GM23338 (cell line): ENCODE results near the gene MYOM3. TPM values are rescaled to one million over a fixed set of nuclear protein-coding genes. Genes with fewer than 3 reads are reported as not detected.

ENCODE experiments used
- ATAC-seq: fragments of 200-7000 bp; cut with Tn5 transposase; 3 replicates; pipeline ENCODE4 v1.9.1; 2020
- DNase-seq: peaks from one replicate; pipeline ENCODE4 v3.0.0-alpha.2; 2015; ENCODE audit warnings: low spot score
- H2AFZ ChIP-seq: fragments of 200-600 bp; sonication (generic); 2 replicates; pipeline ENCODE4 v1.8.0; 2016; ENCODE audit warnings: antibody characterized with exemption, mild to moderate bottlenecking, moderate library complexity
- H3F3A ChIP-seq: fragments of 200-600 bp; sonication (generic); replicated peaks from 2 replicates; pipeline ENCODE4 v1.8.0; 2017; ENCODE audit warnings: antibody characterized with exemption, mixed run types, low read depth
- H3K27ac ChIP-seq: fragments of 200-600 bp; sonication (generic); 2 replicates; pipeline ENCODE4 v1.6.1; 2016; ENCODE audit warnings: low read depth
- H3K27me3 ChIP-seq: fragments of 200-600 bp; sonication (generic); 2 replicates; pipeline ENCODE4 v1.8.0; 2016; ENCODE audit warnings: mild to moderate bottlenecking, mixed run types, moderate library complexity; ENCODE audit not compliant: insufficient read depth
- H3K36me3 ChIP-seq: fragments of 200-600 bp; sonication (generic); 2 replicates; pipeline ENCODE4 v1.8.0; 2016; ENCODE audit warnings: mild to moderate bottlenecking; ENCODE audit not compliant: insufficient read depth
- H3K4me1 ChIP-seq: fragments of 200-600 bp; sonication (generic); 2 replicates; pipeline ENCODE4 v1.8.0; 2016; ENCODE audit warnings: mild to moderate bottlenecking, moderate library complexity; ENCODE audit not compliant: insufficient read depth
- H3K4me2 ChIP-seq: fragments of 200-600 bp; sonication (generic); 2 replicates; pipeline ENCODE4 v1.7.1; 2017; ENCODE audit warnings: mixed run types
- H3K4me3 ChIP-seq: fragments of 200-600 bp; sonication (generic); 2 replicates; pipeline ENCODE4 v1.6.1; 2016; ENCODE audit warnings: mixed run types
- H3K79me2 ChIP-seq: fragments of 200-600 bp; sonication (generic); replicated peaks from 2 replicates; pipeline ENCODE4 v1.8.0; 2017; ENCODE audit warnings: mild to moderate bottlenecking; ENCODE audit not compliant: insufficient read depth
- H3K9me2 ChIP-seq: fragments of 200-600 bp; sonication (generic); 2 replicates; pipeline ENCODE4 v1.8.0; 2017; ENCODE audit not compliant: insufficient read depth
- H4K20me1 ChIP-seq: fragments of 200-600 bp; sonication (generic); replicated peaks from 2 replicates; pipeline ENCODE4 v1.8.0; 2017; ENCODE audit warnings: mild to moderate bottlenecking; ENCODE audit not compliant: insufficient read depth
- H3K27ac Mint-ChIP-seq: 2 replicates; pipeline ENCODE4 v1.8.0; 2020; ENCODE audit warnings: inconsistent platforms, mild to moderate bottlenecking, moderate library complexity, mixed read lengths
- H3K27me3 Mint-ChIP-seq: 3 replicates; pipeline ENCODE4 v1.8.0; 2022; ENCODE audit warnings: low read depth, mild to moderate bottlenecking, moderate library complexity, mixed read lengths, inconsistent platforms; ENCODE audit not compliant: insufficient read depth, poor library complexity
- H3K36me3 Mint-ChIP-seq: 3 replicates; pipeline ENCODE4 v1.8.0; 2021; ENCODE audit warnings: low read depth, mild to moderate bottlenecking, inconsistent platforms, moderate library complexity, mixed read lengths
- H3K4me1 Mint-ChIP-seq: 3 replicates; pipeline ENCODE4 v1.8.0; 2020; ENCODE audit warnings: mild to moderate bottlenecking, inconsistent platforms, mixed read lengths
- H3K4me3 Mint-ChIP-seq: 3 replicates; pipeline ENCODE4 v1.8.0; 2021; ENCODE audit warnings: moderate library complexity, mild to moderate bottlenecking, inconsistent platforms, mixed read lengths
- H3K9me3 Mint-ChIP-seq: 3 replicates; pipeline ENCODE4 v1.8.0; 2020; ENCODE audit warnings: moderate library complexity, mild to moderate bottlenecking, inconsistent platforms, mixed read lengths
- CREB1 ChIP-seq: fragments of 250-450 bp; sonication (Bioruptor Pico); IDR thresholded peaks from 2 replicates; pipeline ENCODE4 v1.5.0; 2020; ENCODE audit warnings: low read depth, mild to moderate bottlenecking, moderate library complexity
- CTCF ChIP-seq, 2 experiments: fragments of 200-600 bp in 1 of 2; sonication (generic) in 1 of 2; conservative IDR thresholded peaks; 2 replicates each; pipeline versions ENCODE4 v1.5.1 to v1.6.1; 2016 to 2017; ENCODE audit warnings: antibody characterized with exemption in 2 of 2, low read depth in 2 of 2, mild to moderate bottlenecking in 2 of 2, moderate library complexity in 1 of 2
- EZH2phosphoT487 ChIP-seq: fragments of 200-600 bp; sonication (generic); IDR thresholded peaks from one replicate; pipeline ENCODE4 v1.8.1; 2018; ENCODE audit warnings: antibody characterized with exemption; ENCODE audit not compliant: unreplicated experiment
- JUNB ChIP-seq: IDR thresholded peaks from one replicate; pipeline ENCODE4 v1.6.1; 2016; ENCODE audit warnings: antibody characterized with exemption; ENCODE audit not compliant: unreplicated experiment
- POLR2AphosphoS5 ChIP-seq: IDR thresholded peaks from 2 replicates; pipeline ENCODE4 v1.6.1; 2016; ENCODE audit warnings: antibody characterized with exemption, low read depth
- REST ChIP-seq: IDR thresholded peaks from one replicate; pipeline ENCODE4 v1.6.1; 2018; ENCODE audit warnings: antibody characterized with exemption; ENCODE audit not compliant: unreplicated experiment
- STAT1 ChIP-seq: IDR thresholded peaks from one replicate; pipeline ENCODE4 v1.6.1; 2016; ENCODE audit warnings: antibody characterized with exemption; ENCODE audit not compliant: unreplicated experiment
- ZNF114 ChIP-seq: fragments of 250-450 bp; sonication (Bioruptor Pico); IDR thresholded peaks from 2 replicates; pipeline ENCODE4 v1.5.0; 2020; ENCODE audit warnings: mild to moderate bottlenecking, moderate library complexity
- ZNF331 ChIP-seq: fragments of 250-450 bp; sonication (Bioruptor Pico); IDR thresholded peaks from 2 replicates; pipeline ENCODE4 v1.5.0; 2020; ENCODE audit warnings: low read depth, mild to moderate bottlenecking, moderate library complexity
- ZNF462 ChIP-seq: fragments of 250-450 bp; sonication (Bioruptor Pico); IDR thresholded peaks from 2 replicates; pipeline ENCODE4 v1.5.0; 2020; ENCODE audit warnings: mild to moderate bottlenecking, moderate library complexity
- polyA plus RNA-seq: library from polyadenylated mRNA; unstranded; fragments of >200 nt; fragmentation: Nextera tagmentation; extraction: Ambion mirVana; gene quantifications from 2 replicates; pipeline ENCODE4 v1.2.1, GENCODE V29; 2016
- total RNA-seq: library from RNA; depleted of rRNA; stranded (reverse); fragments of >200 nt; shearing (Covaris generic); gene quantifications from 2 replicates; pipeline ENCODE4 v1.2.3, GENCODE V29; 2014

The MYOM3 gene
- total and polyA plus RNA-seq, 2 experiments from 2014 or later = not detected

GRCh38 chr1:24102961-24103360 is 9.0 kb downstream of the MYOM3 start:
- Mint-ChIP-seq H3K4me3 (no peak overlapping the region), H3K9me3 (no peaks in the 10 kb centered on the region), H3K36me3 (no peaks in the 10 kb centered on the region), H3K27me3 (peaks cover 6% of the 10 kb centered on the region), H3K4me1 (peaks cover 14% of the 10 kb centered on the region), H3K27ac (no peak overlapping the region)
- no peak overlapping the region for H3K4me3 ChIP-seq
- H4K20me1 ChIP-seq = no peaks in the 10 kb centered on the region
- H3K27me3 ChIP-seq = no peaks in the 10 kb centered on the region
- H3K79me2 ChIP-seq = no peaks in the 10 kb centered on the region
- no peaks in the 10 kb centered on the region for H3K36me3 ChIP-seq
- no peak overlapping the region for H3K27ac ChIP-seq
- TF ChIP-seq JUNB (no peak), EZH2phosphoT487 (no peak), POLR2AphosphoS5 (no peak), STAT1 (no peak), ZNF331 (no peak), ZNF114 (CRISPR knock-in tag) (no peak), ZNF462 (no peak), CTCF (conservative IDR thresholded peaks at IDR 0.05; ENCODE audit: low read depth in 2 of 2) (no peak), REST (no peak), CREB1 (CRISPR knock-in tag) (no peak)
- no peaks in the 10 kb centered on the region for H3K9me2 ChIP-seq
- H3K4me1 ChIP-seq = no peaks in the 10 kb centered on the region
- DNase-seq = no peak
- no peaks in the 10 kb centered on the region for H3F3A ChIP-seq
- H2AFZ ChIP-seq = no peak overlapping the region
- ATAC-seq = no peak
- H3K4me2 ChIP-seq = no peak overlapping the region
